BE2C (cell line): ENCODE measurements around the gene ERI3.

Source experiments
- DNase-seq: peaks from one replicate; pipeline ENCODE4 v3.0.0-alpha.2; 2020
- H3K27me3 ChIP-seq: fragments of 250-450 bp; sonication (Bioruptor Pico); 2 replicates; pipeline ENCODE4 v1.5.1; 2020; ENCODE audit warnings: mild to moderate bottlenecking
- H3K36me3 ChIP-seq: fragments of 250-450 bp; sonication (Bioruptor Pico); 2 replicates; pipeline ENCODE4 v1.5.1; 2020; ENCODE audit warnings: mild to moderate bottlenecking
- H3K4me1 ChIP-seq: fragments of 250-450 bp; sonication (Bioruptor Pico); 2 replicates; pipeline ENCODE4 v1.5.1; 2020
- H3K4me3 ChIP-seq: 2 replicates; pipeline ENCODE4 v1.5.1; 2011; ENCODE audit warnings: low read depth, low read length
- H3K9me3 ChIP-seq: fragments of 250-450 bp; sonication (Bioruptor Pico); 2 replicates; pipeline ENCODE4 v1.5.1; 2020
- CTCF ChIP-seq: IDR thresholded peaks from 2 replicates; pipeline ENCODE4 v1.5.1; 2012; ENCODE audit warnings: mild to moderate bottlenecking, low read depth, low read length

ERI3 gene

DNA sequence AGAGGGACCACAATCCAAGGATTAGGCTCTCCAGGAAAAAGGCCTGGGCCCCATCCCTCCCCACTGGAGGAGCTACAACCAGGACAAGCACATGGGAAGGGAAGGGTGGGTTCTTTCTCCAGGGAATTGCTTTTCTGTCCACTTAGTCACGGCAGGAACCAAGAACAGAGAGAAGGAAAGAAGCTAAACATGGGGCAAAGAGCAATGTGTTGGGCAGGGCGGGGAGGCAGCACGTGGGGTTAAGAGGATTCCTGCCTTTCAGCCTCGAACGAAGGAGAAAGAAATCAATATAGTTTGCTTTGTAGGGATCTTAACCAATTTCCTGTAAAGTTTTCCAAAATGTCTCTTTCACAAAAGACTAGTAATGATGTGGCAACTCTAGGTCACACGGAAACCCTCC is 21.7 kb downstream of the ERI3 start:
- Histone ChIP-seq H3K4me3 (no peak overlapping the region), H3K9me3 (no peaks in the 10 kb centered on the region), H3K27me3 (no peaks in the 10 kb centered on the region), H3K4me1 (peaks cover 2% of the 10 kb centered on the region; the same call in 1 of the 2 replicates), H3K36me3 (no peaks in the 10 kb centered on the region; the same call in none of the 2 replicates)
- DNase-seq: no peak
- no peak for TF ChIP-seq CTCF

DNA sequence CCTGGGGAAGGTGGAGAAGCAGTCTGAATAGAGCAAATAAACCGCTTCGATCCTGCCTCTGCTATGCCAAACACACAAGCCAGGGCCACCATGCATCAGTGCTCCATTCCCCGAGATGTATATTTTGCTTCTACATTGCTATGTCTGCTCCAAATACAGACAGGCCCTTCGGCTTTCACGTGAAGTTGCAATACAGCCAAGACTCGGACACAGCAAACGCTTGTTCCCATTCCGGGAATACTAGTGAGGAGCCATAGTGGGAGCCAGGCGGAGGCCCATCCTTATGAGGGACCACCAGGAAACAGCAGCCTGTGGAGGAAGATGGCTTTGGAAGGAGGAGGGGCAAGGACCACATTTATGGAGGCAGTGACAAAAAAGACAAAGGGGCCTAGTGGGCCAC is 22.6 kb downstream of the ERI3 start:
- DNase-seq: no peak
- no peak for TF ChIP-seq CTCF
- Histone ChIP-seq H3K27me3 (no peaks in the 10 kb centered on the region), H3K4me1 (peaks cover 5% of the 10 kb centered on the region), H3K36me3 (no peaks in the 10 kb centered on the region; the same call in 1 of the 2 replicates), H3K9me3 (no peaks in the 10 kb centered on the region), H3K4me3 (no peak overlapping the region)

DNA sequence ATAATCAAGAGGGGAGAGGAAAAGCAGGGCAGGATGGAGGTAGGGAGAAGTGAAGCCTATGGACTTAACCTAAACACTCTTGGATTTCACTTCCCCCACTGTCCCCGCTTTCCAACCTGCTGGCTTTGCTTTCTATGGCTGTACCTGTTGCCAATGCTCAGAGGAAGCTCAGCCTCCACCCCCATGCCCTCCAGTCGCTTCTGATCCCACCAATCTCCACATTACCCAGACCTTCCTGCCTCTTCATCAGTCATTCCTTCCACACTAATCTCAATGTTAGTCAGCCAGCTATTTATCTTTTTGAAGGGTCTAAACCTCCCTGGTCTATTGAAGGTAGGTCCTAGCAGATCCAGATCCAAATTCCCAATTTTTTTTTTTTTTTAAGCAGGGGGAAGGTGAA is 24.1 kb downstream of the ERI3 start:
- Histone ChIP-seq H3K9me3 (no peaks in the 10 kb centered on the region), H3K36me3 (no peaks in the 10 kb centered on the region; the same call in 1 of the 2 replicates), H3K27me3 (no peaks in the 10 kb centered on the region), H3K4me3 (no peak overlapping the region), H3K4me1 (peaks cover 7% of the 10 kb centered on the region)
- DNase-seq: no peak
- no peak for TF ChIP-seq CTCF

DNA sequence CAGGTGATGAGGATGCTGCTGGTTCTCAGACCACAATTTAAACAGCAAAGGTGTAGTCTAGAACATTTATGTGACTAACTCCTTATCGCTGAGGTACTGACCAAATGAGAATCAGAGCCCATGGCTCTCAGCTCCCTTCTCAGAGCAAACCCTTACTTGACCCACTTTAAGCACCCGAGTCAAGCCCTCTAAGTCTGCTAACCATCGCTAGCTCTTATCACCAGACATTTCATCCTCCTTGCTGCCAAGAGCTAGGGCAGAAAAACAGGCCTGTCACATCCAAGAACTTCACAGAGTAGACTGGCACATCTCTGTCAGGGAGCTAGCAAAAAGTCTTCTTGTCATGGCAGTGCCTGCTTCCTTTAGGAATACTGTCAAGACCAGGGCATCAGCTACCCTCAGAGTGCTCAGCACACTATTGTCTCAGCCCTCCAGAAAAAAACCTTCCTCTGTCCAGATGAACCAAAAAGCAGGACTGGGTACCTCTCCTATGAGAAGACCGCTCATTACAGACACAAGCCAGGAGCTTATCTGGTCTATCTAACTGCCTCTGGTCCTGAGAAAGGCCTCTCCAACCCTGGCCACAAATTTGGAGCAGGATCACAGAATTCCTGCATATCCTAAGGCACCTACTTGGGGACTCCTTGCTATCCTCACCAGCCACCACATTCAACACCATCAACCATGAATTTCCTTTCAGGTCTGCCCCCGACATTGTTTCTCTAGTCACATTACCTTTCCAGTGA is 26.2 kb downstream of the ERI3 start:
- Histone ChIP-seq H3K27me3 (no peaks in the 10 kb centered on the region), H3K4me1 (peaks cover 7% of the 10 kb centered on the region), H3K4me3 (no peak overlapping the region), H3K36me3 (no peaks in the 10 kb centered on the region; the same call in 1 of the 2 replicates), H3K9me3 (no peaks in the 10 kb centered on the region)
- no peak for DNase-seq
- TF ChIP-seq CTCF: no peak

DNA sequence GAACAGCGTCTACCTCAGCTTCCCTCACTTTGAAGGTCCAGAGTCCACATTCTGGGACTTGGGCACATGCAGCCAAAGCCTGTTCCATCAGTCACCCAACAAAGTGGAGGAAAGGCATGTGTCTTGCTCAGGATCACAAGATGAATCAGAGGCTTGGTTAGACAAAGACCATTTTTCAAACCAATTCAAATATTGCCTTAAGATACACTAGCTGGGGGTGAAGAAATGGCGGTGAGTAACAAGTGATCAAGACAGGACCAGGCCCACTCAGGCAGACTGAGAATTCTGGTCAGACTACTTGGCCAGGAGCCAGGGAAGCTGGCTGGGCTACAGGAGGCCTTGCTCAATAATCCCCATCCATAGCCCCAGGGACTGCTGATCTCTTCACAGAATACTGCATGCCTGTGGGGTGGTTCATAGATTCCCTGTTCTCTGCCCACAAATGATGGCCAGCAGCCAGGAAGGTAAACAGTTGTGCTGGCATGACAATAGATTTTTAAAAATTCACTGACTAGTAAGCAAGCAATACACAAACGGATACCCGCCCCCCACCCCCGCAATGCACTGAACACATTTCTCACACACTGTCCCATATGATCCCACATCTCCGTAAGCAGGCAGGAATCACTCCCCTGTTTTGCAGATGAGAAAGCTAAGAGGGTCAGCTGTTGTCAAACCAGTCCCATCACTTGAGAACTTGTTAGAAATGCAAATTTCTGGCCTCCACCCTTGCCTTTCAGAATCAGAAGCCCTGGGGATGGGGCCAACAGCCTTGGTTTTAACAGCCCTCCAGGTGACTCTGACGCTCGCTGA is 27.2 kb downstream of the ERI3 start:
- Histone ChIP-seq H3K9me3 (no peaks in the 10 kb centered on the region), H3K4me3 (no peak overlapping the region), H3K36me3 (no peaks in the 10 kb centered on the region), H3K27me3 (no peaks in the 10 kb centered on the region), H3K4me1 (peaks cover 7% of the 10 kb centered on the region)
- DNase-seq: peak; percentile 81
- no peak for TF ChIP-seq CTCF
